Measurements from ENCODE around the gene NHERF1. TPM values are rescaled to one million over a fixed set of nuclear protein-coding genes. Genes with fewer than 3 reads are reported as not detected.

Gene NHERF1
- total RNA-seq, 1 donor from 2014 or later = 5.2 TPM

- H3K9ac ChIP-seq (ENCODE audit: low read depth in 1 of 3, low read length in 3 of 3) = no peak overlapping the region
- no peak overlapping the region for H3K27ac ChIP-seq (ENCODE audit: low read depth, low read length)
- H3K4me3 ChIP-seq (ENCODE audit: low read length in 3 of 3) = no peak overlapping the region
- peaks cover 0 to 1% (median 0%) of the 10 kb centered on the region in 3 donors for H3K36me3 ChIP-seq (ENCODE audit: control insufficient read depth in 3 of 3, insufficient read depth in 3 of 3, low read length in 3 of 3)
- no peaks in the 10 kb centered on the region for H3K9me3 ChIP-seq (ENCODE audit: control insufficient read depth in 3 of 3, low read length in 3 of 3)
- peaks cover 33 to 35% (median 34%) of the 10 kb centered on the region in 3 donors for H3K4me1 ChIP-seq (ENCODE audit: control insufficient read depth in 3 of 3, insufficient read depth in 3 of 3, low read length in 3 of 3)
- no peaks in the 10 kb centered on the region for H3K27me3 ChIP-seq (ENCODE audit: control insufficient read depth in 3 of 3, insufficient read depth in 3 of 3, low read length in 3 of 3)
These were observed 9.1 kb downstream of the NHERF1 start for GRCh38 chr17:74757502-74757901.

GRCh38 chr17:74757931-74758847, 9.8 kb downstream of the NHERF1 start:
- Histone ChIP-seq H3K4me1 (ENCODE audit: control insufficient read depth in 3 of 3, insufficient read depth in 3 of 3, low read length in 3 of 3) (peaks cover 33 to 35% (median 34%) of the 10 kb centered on the region in 3 donors), H3K27me3 (ENCODE audit: control insufficient read depth in 3 of 3, insufficient read depth in 3 of 3, low read length in 3 of 3) (no peaks in the 10 kb centered on the region), H3K9ac (ENCODE audit: low read depth in 1 of 3, low read length in 3 of 3) (peak overlapping the region in 1 of 3 donors; percentile 43), H3K27ac (ENCODE audit: low read depth, low read length) (no peak overlapping the region), H3K4me3 (ENCODE audit: low read length in 3 of 3) (no peak overlapping the region), H3K36me3 (ENCODE audit: control insufficient read depth in 3 of 3, insufficient read depth in 3 of 3, low read length in 3 of 3) (peaks cover 0 to 1% (median 0%) of the 10 kb centered on the region in 3 donors), H3K9me3 (ENCODE audit: control insufficient read depth in 3 of 3, low read length in 3 of 3) (no peaks in the 10 kb centered on the region)

- no peaks in the 10 kb centered on the region for H3K9me3 ChIP-seq (ENCODE audit: control insufficient read depth in 3 of 3, low read length in 3 of 3)
- peaks cover 33 to 35% (median 34%) of the 10 kb centered on the region in 3 donors for H3K4me1 ChIP-seq (ENCODE audit: control insufficient read depth in 3 of 3, insufficient read depth in 3 of 3, low read length in 3 of 3)
- H3K9ac ChIP-seq (ENCODE audit: low read depth in 1 of 3, low read length in 3 of 3) = no peak overlapping the region
- peaks cover 0 to 1% (median 0%) of the 10 kb centered on the region in 3 donors for H3K36me3 ChIP-seq (ENCODE audit: control insufficient read depth in 3 of 3, insufficient read depth in 3 of 3, low read length in 3 of 3)
- H3K4me3 ChIP-seq (ENCODE audit: low read length in 3 of 3) = no peak overlapping the region
- H3K27ac ChIP-seq (ENCODE audit: low read depth, low read length) = no peak overlapping the region
- no peaks in the 10 kb centered on the region for H3K27me3 ChIP-seq (ENCODE audit: control insufficient read depth in 3 of 3, insufficient read depth in 3 of 3, low read length in 3 of 3)
These were observed 10.4 kb downstream of the NHERF1 start for GRCh38 chr17:74758848-74759168.

- Histone ChIP-seq H3K9me3 (ENCODE audit: control insufficient read depth in 3 of 3, low read length in 3 of 3) (no peaks in the 10 kb centered on the region), H3K4me1 (ENCODE audit: control insufficient read depth in 3 of 3, insufficient read depth in 3 of 3, low read length in 3 of 3) (peaks cover 33 to 35% (median 34%) of the 10 kb centered on the region in 3 donors), H3K27me3 (ENCODE audit: control insufficient read depth in 3 of 3, insufficient read depth in 3 of 3, low read length in 3 of 3) (no peaks in the 10 kb centered on the region), H3K27ac (ENCODE audit: low read depth, low read length) (no peak overlapping the region), H3K9ac (ENCODE audit: low read depth in 1 of 3, low read length in 3 of 3) (peak overlapping the region in 1 of 3 donors; percentile 10), H3K36me3 (ENCODE audit: control insufficient read depth in 3 of 3, insufficient read depth in 3 of 3, low read length in 3 of 3) (peaks cover 0 to 1% (median 0%) of the 10 kb centered on the region in 3 donors), H3K4me3 (ENCODE audit: low read length in 3 of 3) (no peak overlapping the region)
These were observed 10.9 kb downstream of the NHERF1 start for GRCh38 chr17:74759243-74759801.

GRCh38 chr17:74759941-74760340, 11.5 kb downstream of the NHERF1 start:
- no peak overlapping the region for H3K9ac ChIP-seq (ENCODE audit: low read depth in 1 of 3, low read length in 3 of 3)
- H3K36me3 ChIP-seq (ENCODE audit: control insufficient read depth in 3 of 3, insufficient read depth in 3 of 3, low read length in 3 of 3) = peaks cover 0 to 1% (median 0%) of the 10 kb centered on the region in 3 donors
- no peaks in the 10 kb centered on the region for H3K9me3 ChIP-seq (ENCODE audit: control insufficient read depth in 3 of 3, low read length in 3 of 3)
- H3K27ac ChIP-seq (ENCODE audit: low read depth, low read length) = no peak overlapping the region
- H3K4me1 ChIP-seq (ENCODE audit: control insufficient read depth in 3 of 3, insufficient read depth in 3 of 3, low read length in 3 of 3) = peaks cover 33 to 35% (median 34%) of the 10 kb centered on the region in 3 donors
- no peak overlapping the region for H3K4me3 ChIP-seq (ENCODE audit: low read length in 3 of 3)
- no peaks in the 10 kb centered on the region for H3K27me3 ChIP-seq (ENCODE audit: control insufficient read depth in 3 of 3, insufficient read depth in 3 of 3, low read length in 3 of 3)

GRCh38 chr17:74760404-74761105, 12.1 kb downstream of the NHERF1 start:
- H3K4me1 ChIP-seq (ENCODE audit: control insufficient read depth in 3 of 3, insufficient read depth in 3 of 3, low read length in 3 of 3) = peaks cover 33 to 35% (median 34%) of the 10 kb centered on the region in 3 donors
- peaks cover 0 to 1% (median 0%) of the 10 kb centered on the region in 3 donors for H3K36me3 ChIP-seq (ENCODE audit: control insufficient read depth in 3 of 3, insufficient read depth in 3 of 3, low read length in 3 of 3)
- peak overlapping the region in 1 of 3 donors; percentile 33 for H3K9ac ChIP-seq (ENCODE audit: low read depth in 1 of 3, low read length in 3 of 3)

GRCh38 chr17:74761419-74761818, 13.0 kb downstream of the NHERF1 start:
- H3K36me3 ChIP-seq (ENCODE audit: control insufficient read depth in 3 of 3, insufficient read depth in 3 of 3, low read length in 3 of 3) = peaks cover 0 to 1% (median 0%) of the 10 kb centered on the region in 3 donors
- H3K27me3 ChIP-seq (ENCODE audit: control insufficient read depth in 3 of 3, insufficient read depth in 3 of 3, low read length in 3 of 3) = no peaks in the 10 kb centered on the region
- no peaks in the 10 kb centered on the region for H3K9me3 ChIP-seq (ENCODE audit: control insufficient read depth in 3 of 3, low read length in 3 of 3)
- H3K27ac ChIP-seq (ENCODE audit: low read depth, low read length) = no peak overlapping the region
- no peak overlapping the region for H3K4me3 ChIP-seq (ENCODE audit: low read length in 3 of 3)
- no peak overlapping the region for H3K9ac ChIP-seq (ENCODE audit: low read depth in 1 of 3, low read length in 3 of 3)
- peaks cover 33 to 35% (median 34%) of the 10 kb centered on the region in 3 donors for H3K4me1 ChIP-seq (ENCODE audit: control insufficient read depth in 3 of 3, insufficient read depth in 3 of 3, low read length in 3 of 3)

More at GRCh38 chr17:74760404-74761105, 12.1 kb downstream of the NHERF1 start:
- no peaks in the 10 kb centered on the region for H3K9me3 ChIP-seq (ENCODE audit: control insufficient read depth in 3 of 3, low read length in 3 of 3)
- no peak overlapping the region for H3K27ac ChIP-seq (ENCODE audit: low read depth, low read length)
- H3K27me3 ChIP-seq (ENCODE audit: control insufficient read depth in 3 of 3, insufficient read depth in 3 of 3, low read length in 3 of 3) = no peaks in the 10 kb centered on the region
- H3K4me3 ChIP-seq (ENCODE audit: low read length in 3 of 3) = no peak overlapping the region

- Histone ChIP-seq H3K4me3 (ENCODE audit: low read length in 3 of 3) (no peak overlapping the region), H3K4me1 (ENCODE audit: control insufficient read depth in 3 of 3, insufficient read depth in 3 of 3, low read length in 3 of 3) (peaks cover 31 to 35% (median 33%) of the 10 kb centered on the region in 3 donors), H3K9me3 (ENCODE audit: control insufficient read depth in 3 of 3, low read length in 3 of 3) (no peaks in the 10 kb centered on the region), H3K36me3 (ENCODE audit: control insufficient read depth in 3 of 3, insufficient read depth in 3 of 3, low read length in 3 of 3) (peaks cover 0 to 1% (median 0%) of the 10 kb centered on the region in 3 donors), H3K27me3 (ENCODE audit: control insufficient read depth in 3 of 3, insufficient read depth in 3 of 3, low read length in 3 of 3) (no peaks in the 10 kb centered on the region), H3K9ac (ENCODE audit: low read depth in 1 of 3, low read length in 3 of 3) (no peak overlapping the region), H3K27ac (ENCODE audit: low read depth, low read length) (no peak overlapping the region)
These were observed 13.5 kb downstream of the NHERF1 start for GRCh38 chr17:74761931-74762330.

- Histone ChIP-seq H3K27ac (ENCODE audit: low read depth, low read length) (no peak overlapping the region), H3K4me1 (ENCODE audit: control insufficient read depth in 3 of 3, insufficient read depth in 3 of 3, low read length in 3 of 3) (peaks cover 26 to 35% (median 31%) of the 10 kb centered on the region in 3 donors)
These were observed 15.3 kb downstream of the NHERF1 start for GRCh38 chr17:74763565-74764387.

More at GRCh38 chr17:74763565-74764387, 15.3 kb downstream of the NHERF1 start:
- peak overlapping the region in 1 of 3 donors; percentile 16 for H3K9ac ChIP-seq (ENCODE audit: low read depth in 1 of 3, low read length in 3 of 3)
- H3K4me3 ChIP-seq (ENCODE audit: low read length in 3 of 3) = no peak overlapping the region
- no peaks in the 10 kb centered on the region for H3K27me3 ChIP-seq (ENCODE audit: control insufficient read depth in 3 of 3, insufficient read depth in 3 of 3, low read length in 3 of 3)
- H3K9me3 ChIP-seq (ENCODE audit: control insufficient read depth in 3 of 3, low read length in 3 of 3) = no peaks in the 10 kb centered on the region
- H3K36me3 ChIP-seq (ENCODE audit: control insufficient read depth in 3 of 3, insufficient read depth in 3 of 3, low read length in 3 of 3) = peaks cover 0 to 3% (median 0%) of the 10 kb centered on the region in 3 donors
